NCI-H1417 (cell line): Measurements from ENCODE around the gene GNMT.
"Not testable (repeated sequence)": the region's sequence is repeated elsewhere in the genome, so short reads cannot be mapped to it uniquely, and the experiment has no call there.

Experiments
- DNase-seq, 3 experiments: peaks; one replicate each; lab custom pipeline; 2025; lab: John Stamatoyannopoulos, UW

Gene GNMT

DNA sequence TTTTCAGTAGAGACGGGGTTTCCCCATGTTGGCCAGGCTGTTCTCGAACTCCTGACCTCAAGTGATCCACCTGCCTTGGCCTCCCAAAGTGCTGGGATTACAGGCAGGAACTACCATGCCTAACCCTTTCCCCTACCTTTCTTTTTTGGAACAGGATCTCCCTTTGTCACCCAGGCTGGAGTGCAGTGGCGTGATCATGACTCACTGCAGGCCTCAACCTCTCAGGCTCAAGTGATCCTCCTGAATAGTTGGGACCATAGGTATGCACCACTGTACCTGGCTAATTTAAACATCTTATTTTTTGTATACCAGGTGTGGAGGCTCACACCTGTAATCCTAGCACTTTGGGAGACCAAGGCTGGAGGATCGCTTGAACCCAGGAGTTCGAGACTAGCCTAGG, 19.2 kb upstream of the GNMT start:
- DNase-seq, result not testable (repeated sequence)

DNA sequence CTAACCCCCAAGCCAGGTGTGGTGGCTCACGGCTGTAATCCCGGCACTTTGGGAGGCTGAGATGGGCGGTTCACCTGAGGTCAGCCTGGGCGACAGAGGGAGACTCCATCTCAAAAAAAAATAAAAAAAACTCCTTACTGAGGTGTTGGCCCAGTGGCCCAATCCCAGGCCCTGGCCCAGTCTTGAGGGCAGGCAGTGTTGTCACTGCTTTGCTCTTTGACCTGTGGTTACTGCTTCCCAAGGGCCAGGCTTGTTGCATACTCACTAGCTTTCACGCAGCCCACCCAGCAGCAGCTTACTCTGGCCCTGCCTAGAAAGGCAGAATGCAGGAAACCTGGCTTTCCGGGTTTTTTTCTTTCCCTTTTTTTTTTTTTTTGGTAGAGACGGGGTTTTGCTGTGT, 18.1 kb upstream of the GNMT start:
- no peak for DNase-seq

DNA sequence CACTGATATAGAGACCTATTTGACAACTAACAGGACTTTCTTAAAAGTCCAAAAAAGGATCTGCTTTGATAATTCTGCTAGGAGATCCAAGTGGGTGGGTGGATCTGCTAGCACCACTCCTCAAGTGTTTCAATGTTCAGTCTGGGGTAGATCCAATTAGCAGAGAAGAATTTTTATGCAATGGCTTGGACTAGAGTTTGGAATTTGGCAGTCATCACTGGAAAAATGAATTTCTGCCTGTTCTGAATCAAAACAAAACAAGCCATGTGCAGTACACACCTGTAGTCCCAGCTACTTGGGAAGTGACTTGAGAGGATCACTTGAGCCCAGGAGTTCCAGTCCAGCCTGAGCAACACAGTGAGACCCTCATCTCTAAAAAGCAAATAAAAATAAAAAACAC, 12.6 kb upstream of the GNMT start:
- no peak for DNase-seq

DNA sequence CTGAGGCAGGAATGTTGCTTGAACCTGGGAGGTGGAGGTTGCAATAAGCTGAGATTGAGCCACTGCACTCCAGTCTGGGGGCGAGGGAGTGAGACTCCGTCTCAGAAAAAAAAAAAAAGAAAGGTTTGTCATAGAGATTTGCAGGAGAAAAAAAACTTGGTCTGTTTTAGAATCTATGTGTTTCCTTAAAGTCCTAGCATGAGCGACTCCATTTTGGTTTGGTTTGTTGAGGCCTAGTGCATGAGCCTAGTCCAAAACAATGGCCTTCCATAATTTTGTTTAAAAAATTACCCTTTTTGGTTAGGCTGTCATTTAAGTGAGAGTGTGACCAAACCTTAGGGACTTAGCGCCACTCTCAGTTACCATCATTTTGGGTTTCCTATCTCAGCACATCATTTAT, 8.2 kb upstream of the GNMT start:
- DNase-seq, result no peak

DNA sequence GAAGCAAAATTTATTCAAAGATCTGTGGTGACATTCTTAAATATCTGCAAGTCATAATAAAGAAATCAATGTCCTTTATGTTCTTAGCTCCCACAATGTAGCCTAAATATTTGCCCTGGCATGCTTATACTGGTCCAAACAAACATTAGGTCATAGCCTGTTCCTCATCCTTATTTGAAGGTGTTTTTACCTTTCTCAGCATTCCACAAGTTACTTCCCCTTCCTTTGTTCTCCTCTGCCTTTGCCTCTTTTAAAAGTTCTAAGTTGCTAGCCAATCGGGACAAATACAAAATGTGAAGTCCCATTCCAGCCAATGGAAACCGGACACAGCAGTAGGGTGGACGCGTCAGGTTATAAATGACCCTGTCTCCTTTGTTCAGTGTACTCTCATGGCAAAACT, 6.1 kb upstream of the GNMT start:
- DNase-seq, result not testable (repeated sequence)

DNA sequence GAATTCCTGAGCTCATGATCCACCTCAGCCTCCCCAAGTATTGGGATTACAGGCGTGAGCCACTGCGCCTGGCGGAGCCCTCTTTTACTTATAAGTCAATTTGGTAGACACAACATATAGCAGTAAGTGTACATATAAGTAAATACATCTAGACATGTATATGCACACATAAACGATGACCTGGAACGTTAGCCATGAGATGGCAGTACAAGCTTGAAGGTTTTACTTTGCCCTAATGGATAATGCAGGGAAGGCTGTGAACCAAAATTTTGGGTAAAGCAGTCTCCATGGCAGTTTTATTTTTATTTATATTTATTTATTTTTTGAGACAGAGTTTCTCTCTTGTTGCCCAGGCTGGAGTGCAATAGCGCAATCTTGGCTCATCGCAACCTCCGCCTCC, 2.4 kb upstream of the GNMT start:
- no peak for DNase-seq

DNA sequence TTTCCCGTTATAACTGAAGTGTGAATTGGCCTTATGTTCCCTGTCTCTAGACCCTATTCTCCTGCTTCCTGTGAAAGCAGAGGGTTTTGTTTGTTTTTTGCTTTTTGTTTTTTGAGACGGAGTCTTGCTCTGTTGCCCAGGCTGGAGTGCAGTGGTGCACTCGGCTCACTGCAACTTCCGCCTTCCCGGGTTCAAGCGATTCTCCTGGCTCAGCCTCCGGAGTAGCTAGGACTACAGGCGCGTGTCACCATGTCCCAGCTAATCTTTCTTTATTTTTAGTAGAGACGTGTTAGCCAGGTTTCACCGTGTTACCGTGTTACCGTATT, 674 bp upstream of the GNMT start:
- DNase-seq, result no peak

DNA sequence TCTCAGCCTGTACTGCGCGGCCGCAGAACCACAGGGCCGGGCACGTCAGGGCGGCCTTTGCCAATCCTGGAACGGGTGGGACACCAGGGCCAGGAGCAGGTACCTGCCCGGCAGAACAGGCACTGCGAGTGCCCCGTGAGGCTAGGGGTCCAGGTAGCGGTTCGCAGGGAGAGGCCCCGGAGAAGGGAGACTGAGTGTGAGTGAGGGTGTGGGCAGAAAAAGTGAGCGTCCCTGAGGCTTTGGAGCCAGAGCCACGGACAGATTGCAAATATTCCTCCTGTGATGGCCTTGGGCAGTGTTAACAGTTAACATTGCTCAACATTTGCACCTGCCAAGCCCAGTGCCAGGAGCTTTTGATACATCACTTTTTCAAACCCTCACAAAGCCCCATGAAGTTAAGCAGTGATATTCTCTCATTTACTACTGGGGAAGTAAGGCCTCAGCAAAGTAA, 491 bp downstream of the GNMT start:
- peak in 1 of 3 experiments; percentile 21 for DNase-seq

DNA sequence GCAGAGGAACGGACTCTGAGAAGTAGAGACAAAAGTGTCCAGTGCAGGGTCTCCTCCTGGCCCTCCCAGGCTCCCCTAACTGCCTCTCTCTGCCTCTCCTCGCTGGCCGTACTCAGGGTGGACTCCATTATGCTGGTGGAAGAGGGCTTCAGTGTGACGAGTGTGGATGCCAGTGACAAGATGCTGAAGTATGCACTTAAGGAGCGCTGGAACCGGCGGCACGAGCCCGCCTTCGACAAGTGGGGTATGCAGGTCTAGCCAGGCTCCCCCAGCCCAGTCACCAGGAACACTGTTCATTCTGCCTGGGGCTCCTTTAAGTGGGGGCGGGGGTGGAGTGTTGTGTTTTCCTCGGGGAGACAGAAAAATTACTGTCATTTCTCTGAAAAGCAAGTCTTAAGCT, 1.5 kb downstream of the GNMT start:
- DNase-seq, result no peak

DNA sequence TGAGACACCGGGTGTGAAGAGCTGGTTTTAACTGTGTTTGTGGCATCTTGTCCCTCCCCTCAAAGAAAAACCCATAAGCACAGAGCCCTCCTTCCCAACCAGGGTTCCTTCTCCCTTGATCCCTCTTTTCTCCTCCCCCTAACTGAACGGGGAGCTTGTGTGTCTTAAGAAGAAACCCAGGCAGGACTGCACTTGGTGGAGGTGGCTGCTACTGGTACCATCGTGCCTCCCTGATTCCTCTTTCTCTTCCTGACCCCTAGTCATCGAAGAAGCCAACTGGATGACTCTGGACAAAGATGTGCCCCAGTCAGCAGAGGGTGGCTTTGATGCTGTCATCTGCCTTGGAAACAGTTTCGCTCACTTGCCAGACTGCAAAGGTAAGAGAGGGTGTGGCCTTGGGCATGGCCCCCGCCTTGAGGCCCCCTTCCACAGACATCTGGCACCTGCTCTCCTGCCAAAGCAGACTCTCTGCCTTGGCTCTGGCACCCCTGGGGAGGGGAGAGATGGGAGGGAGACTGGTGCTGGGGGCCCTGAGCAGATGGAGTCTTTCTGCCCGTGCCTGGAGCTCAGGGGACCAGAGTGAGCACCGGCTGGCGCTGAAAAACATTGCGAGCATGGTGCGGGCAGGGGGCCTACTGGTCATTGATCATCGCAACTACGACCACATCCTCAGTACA, 2.1 kb downstream of the GNMT start:
- peak in 1 of 3 experiments; percentile 1 for DNase-seq

DNA sequence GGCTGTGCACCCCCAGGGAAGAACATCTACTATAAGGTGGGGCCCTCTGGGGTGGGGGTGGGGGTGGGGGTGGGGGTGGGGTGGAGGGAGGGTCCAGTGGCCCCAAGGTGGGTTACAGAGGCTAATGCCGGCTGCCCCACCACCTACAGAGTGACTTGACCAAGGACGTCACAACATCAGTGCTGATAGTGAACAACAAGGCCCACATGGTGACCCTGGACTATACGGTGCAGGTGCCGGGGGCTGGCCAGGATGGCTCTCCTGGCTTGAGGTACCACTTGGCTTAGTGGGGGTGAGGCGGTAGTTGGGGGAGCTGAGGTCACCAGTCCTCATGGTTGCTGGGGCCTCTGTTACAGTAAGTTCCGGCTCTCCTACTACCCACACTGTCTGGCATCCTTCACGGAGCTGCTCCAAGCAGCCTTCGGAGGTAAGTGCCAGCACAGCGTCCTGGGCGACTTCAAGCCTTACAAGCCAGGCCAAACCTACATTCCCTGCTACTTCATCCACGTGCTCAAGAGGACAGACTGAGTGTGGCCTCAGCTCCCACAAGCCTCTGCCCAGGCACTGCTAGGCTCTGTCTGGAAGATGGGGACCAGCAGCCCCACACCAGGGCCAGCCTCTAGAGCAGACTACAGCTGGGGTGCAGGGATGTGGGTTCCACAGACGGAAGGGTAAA, 2.8 kb downstream of the GNMT start:
- DNase-seq, result no peak

DNA sequence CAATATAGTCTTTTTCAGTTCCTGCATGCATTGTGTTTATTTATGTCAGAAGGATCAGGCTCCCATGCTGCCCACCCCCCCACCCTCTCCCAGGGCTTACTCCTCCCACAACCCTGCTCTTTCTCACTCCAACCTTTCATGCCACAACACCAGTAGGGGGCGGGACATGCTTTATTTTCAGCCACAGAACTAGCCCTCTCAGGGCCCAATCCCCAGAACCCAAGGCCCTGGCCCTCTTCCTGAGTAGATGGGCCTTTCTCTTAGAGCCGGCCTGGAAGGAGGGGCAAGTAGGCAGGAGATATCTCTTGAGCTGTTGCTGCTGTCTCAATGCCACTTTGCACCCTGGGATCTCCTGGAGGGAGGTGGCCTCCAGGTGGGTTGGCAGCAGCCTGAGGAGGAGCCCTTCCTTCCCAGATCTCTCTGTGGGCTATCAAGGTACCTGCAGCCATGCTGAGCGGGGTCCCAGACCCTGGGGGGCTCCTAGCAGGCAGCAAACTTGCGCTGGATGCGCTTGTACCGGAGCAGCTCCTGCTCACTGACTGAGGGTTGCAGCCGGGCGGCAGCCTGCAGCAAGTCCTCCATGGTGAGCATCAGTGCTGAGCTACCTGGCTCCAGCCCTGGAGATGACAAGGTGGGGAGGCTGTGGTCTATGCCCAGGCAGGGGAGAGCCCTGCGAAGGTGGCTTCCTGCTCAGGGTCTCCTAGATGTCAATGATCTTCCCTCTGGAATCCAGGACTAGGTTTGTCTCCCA, 3.5 kb downstream of the GNMT start:
- no peak for DNase-seq

DNA sequence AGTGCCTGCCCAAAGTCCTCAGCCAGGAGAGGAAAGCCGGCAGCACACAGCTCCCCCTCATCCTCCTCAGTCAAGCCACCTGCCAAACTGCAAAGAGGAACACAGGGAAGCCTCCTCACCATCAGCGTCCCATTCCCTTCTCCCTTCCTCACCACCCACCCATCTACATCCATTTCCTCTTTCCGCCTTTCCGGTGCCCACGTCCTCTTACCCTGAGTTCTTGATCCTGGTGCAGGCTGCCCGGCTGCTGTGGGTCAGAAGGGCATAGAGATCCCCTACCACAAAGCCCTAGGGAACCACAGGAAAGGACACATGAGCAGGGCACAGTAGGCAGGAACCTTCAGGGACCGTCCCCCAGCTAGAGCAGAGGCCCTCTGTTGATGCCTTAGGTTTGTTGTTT, 6.0 kb downstream of the GNMT start:
- DNase-seq, result no peak

DNA sequence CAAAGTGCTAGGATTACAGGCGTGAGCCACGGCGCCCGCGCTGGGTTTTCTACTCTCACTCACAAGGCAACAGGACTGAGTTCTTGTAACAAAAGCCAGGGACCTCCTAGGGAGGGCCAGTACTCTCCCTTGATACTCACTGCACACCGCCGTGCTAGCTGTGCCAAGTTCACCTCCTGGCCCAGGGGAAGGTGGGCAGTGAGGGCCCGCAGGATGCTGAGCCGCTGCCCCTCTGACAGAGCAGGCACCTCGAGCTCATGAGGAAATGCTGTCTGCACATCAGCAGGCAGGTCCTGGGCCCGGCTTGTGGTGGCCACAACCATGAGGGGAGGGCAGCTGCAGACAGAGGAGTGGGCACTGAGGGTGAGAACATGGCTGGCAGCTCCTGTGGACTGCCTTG, 6.7 kb downstream of the GNMT start:
- DNase-seq, result no peak

DNA sequence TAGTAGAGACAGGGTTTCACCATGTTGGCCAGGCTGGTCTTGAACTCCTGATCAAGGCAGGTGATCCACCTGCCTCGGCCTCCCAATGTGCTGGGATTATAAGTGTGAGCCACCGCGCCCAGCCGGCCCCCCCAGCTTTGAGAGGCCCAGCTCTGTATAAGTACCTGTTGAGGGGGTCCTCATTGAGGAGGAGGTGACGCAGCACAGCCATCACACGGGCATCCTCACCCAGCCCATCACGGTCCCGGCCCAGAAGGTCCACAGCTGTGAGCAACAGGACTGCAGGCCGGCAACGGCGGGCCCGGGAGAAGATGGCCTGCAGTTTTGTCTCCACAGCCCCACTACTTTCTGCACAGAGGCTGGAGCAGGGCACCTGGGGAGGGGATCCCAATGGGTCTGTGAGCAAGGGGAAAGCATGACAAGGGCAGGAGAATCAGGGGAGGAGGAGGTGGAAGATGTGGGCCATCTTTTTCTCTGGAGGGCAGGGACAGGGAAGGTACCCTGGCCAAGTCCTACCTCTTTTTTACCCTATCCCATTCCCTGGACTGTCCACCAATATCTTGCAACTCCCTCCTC, 7.7 kb downstream of the GNMT start:
- no peak for DNase-seq

DNA sequence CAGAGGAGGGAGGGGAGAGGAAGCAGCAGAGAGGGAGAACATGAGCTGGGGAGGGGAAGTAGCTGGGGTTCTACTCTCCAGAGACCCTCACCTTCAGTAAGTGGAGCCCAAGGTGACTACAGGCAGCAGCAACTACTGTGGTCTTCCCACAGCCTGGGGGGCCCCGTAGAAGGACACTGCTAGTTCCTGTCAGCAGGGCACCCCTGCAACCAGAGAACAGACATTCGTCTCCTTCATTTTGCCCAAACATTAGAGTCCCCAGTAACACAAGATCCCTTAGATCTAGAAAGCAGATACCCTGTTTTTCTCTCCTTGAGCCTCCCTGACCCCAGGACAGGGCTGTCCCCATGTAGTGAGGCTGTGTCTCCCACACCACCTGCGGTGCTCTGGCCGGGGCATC, 8.2 kb downstream of the GNMT start:
- DNase-seq, result no peak

DNA sequence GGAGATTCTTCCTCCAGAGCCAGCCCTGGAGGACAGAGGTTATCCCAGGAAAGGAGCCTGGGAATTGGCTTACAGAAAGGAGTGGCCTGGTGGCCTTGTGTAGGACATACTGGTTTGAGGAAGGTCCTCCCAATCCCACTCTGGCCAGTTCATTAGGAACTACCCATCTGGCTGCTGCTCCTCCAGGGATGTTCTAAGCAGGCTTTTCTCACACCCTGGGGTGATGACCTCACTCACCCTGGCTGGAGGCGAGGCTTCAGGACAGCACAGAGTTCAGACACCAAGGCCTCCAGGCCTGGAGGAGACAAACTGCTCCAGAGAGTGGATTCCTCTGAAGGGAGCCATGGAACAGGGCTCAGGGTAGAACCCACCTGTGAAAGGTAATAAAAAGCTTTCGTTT, 8.9 kb downstream of the GNMT start:
- DNase-seq, result no peak

DNA sequence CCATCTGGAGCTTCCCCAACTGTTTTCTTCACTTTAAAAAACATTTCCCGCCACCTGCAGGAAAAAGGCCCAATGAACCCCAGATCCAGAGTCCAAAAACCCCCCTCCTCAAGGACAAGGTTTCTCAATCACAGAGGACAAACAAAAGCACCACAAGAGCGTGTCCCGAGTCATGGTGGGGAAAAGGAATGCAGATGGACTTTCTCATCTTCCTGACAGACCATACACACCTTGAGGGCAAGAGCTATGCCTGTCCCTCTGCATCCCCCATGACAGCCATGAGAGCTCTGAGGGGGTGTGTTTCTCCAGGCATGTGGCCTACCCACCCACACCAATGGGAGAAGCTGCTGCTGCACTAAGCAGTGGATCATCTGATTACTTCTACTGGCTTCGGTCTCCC, 9.4 kb downstream of the GNMT start:
- no peak for DNase-seq

DNA sequence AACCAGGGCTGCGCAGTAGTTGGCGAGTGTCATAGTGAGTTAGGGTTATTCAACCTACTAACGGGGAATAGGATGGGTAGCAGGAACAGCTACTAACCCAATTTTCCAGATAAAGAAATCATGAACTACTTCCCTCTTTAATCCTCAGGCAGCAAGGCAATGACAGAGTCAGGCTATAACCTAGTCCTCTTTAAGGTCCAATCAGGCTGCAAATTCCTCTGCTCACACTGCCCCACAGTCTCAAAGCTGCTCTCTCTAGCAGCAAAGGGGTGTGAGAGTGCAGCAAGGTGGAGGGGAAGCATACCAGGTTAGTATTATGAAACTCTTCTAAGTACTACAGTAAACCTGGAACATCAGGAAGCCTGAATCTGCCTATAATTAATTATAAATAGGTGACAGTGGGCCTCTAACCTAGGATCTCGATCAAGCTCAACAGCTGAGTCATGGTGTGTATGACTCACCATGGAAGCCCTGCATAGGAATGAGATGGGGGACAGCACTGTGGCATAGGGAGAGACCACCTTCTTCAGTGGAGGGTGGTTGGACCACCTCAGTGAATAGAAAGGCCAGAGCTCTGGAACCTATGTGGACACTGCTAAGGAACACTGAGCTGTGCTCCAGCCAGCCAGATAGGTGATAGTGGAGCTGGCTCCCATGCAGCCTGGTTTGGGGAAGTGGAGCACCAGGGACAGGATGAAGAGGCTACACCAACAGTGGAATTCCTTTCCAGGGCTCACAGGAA, 10.5 kb downstream of the GNMT start:
- DNase-seq, result no peak

DNA sequence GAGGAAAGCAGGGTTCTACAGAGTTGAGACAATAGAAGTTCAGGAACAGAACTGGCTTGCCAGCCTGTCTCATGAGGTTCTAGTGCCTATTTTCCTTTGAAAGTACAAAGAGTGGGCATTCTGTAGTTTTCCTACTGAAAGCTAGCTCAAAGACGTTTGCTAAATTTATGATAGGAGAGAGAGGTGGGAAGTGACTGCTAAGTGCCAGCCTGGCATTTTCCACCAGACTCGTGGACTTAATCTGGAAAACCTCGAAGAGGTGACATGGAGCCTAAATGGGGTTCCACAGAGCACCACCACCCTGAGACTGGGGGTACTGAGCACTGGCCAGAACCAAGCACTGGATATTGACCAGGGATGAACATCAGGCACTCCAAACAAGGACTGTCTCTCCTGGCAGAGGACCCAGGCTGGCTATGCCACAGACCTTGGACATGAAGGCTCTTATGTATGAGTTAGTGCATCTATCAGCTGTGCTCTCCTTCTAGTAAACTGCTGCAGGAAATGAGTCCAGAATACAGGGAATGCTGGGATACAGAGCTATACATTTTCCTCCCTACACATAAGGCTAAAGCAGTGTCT, 11.3 kb downstream of the GNMT start:
- DNase-seq, result no peak

DNA sequence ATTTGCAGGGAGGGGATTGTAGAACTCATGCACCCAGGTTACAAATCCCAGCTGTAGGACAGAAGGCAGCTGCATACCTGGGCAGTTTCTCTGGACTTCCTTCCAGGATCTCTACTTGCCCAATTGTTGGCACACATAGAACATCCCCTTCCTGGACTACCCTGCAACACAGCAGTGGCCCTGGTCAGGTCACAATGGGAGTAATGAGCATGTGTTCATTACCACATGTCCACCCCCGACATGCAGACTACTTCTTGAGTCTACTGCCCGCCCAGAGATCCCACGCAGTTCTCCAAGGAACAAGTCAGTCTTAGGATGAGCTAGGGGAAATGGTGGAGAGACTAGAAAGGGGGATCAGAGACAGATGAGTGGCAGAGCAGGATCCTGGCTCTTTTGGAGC, 13.4 kb downstream of the GNMT start:
- DNase-seq, result no peak

DNA sequence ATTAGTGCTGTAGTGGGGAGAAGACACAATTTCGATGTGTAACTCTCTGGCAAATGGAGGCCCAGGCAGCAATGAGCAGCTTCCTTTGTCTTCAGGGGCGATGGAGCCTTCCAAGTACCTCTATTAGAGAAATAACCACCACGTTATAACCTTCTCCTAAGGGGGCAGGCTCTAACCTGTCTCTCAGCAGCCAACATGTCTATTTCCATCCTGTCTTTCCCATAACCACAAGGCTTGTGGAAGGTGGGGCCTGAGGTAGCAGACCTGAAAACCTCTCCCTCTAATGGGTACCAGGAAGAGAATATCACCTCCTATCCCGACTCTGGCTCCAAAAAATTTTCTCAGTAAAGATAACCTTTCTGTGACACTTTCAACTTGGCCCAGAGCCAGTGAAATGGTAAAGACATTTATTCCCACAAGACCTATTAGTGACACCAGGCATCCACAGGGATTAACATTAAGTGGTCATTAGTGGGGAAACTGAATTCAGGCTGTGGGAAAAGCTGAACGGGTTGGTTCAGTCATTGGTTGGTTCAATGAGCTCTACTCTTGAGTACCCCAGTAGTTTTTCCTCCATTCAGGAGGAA, 14.5 kb downstream of the GNMT start:
- DNase-seq, result peak in 1 of 3 experiments; percentile 8
